ENCODE results near the gene SASH3.
A peak's percentile ranks its signal among the peaks of the same experiment; 100 is the strongest.

The SASH3 gene

DNA sequence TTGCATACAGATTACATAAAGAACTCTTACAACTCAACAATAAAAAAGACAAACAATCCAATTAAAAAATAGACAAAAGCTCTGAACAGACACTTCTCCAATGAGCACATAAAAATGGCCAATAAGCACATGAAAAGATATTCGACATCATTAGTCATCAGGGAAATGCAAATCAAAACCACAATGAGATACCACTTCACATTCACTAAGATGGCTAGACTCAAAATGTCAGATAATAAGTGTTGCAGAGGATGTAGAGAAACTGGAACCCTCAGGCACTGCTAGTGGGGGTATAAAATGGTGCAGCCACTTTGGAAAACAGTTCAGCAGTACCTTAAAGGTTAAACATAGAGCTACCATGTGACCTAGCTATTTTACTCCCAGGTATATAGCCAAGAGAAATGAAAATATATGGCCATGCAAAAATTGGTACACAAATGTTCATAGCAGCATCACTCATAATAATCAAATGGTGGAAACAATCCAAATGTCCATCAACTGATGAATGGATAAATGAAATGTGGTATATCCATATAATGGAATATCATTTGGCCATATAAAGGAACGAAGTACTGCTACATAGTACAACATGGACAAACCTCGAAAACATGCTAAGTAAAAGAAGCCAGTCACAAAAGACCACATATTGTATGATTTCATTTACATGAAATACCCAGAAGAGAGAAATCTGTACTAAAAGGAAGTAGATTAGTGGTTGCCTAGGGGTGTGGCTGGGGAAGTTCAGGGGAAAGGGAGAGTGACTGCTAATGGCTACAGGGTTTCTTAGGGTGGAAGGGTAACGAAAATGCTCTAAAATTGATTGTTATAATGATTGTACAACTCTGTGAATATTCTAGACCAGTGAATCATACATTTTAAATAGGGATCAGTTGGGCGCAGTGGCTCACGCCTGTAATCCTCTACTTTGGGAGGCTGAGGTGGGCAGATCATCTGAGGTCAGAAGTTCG, 29.4 kb downstream of the SASH3 start:
- DNase-seq (ENCODE audit: low read depth): peak; percentile 50

- no peak for DNase-seq (ENCODE audit: low read depth)
Measured at GRCh38 chrX:129813662-129814368, 34.1 kb downstream of the SASH3 start.

- no peak for DNase-seq (ENCODE audit: low read depth)
Measured at GRCh38 chrX:129818123-129818522, 38.4 kb downstream of the SASH3 start.

DNA sequence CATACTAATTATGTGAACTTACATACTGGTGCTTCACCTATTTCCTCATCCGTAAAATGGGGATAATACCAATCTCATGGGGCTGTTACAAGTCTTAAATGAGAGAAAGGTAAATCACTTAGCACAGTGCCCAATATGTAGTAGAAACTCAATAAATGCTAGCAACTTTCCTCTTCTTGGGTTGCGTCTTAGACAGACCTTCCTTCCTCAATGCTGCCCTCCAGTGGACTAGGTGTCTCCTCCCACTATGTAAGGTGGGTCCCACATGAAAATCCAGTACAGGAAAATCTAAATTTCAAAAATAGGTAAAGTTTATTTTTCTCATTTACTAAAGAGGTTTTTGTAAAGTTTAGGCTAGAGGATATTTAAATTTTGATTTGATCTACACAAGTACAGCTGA, 43.4 kb downstream of the SASH3 start:
- DNase-seq (ENCODE audit: low read depth): peak; percentile 44

DNA sequence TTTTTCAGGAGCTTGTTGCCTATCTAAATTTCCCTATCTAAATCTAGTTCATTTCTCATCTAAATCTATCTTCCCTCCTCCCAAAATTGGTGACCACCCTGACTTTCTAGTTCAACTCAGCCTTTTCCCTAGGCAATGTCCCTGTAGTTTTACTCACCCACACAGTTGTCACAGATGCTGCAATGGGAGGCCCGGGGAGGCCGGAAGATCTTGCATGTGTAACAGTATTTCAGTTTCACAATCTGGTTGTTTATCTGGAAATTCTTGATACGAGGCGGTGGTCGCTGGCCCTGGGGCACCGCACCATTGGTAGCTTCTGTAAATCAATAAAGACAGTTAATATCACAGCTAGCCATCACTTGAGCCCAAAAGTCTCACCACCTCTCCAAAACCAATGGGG, 43.8 kb downstream of the SASH3 start:
- DNase-seq (ENCODE audit: low read depth): no peak

GRCh38 chrX:129824620-129825019, 44.9 kb downstream of the SASH3 start:
- no peak for DNase-seq (ENCODE audit: low read depth)

DNA sequence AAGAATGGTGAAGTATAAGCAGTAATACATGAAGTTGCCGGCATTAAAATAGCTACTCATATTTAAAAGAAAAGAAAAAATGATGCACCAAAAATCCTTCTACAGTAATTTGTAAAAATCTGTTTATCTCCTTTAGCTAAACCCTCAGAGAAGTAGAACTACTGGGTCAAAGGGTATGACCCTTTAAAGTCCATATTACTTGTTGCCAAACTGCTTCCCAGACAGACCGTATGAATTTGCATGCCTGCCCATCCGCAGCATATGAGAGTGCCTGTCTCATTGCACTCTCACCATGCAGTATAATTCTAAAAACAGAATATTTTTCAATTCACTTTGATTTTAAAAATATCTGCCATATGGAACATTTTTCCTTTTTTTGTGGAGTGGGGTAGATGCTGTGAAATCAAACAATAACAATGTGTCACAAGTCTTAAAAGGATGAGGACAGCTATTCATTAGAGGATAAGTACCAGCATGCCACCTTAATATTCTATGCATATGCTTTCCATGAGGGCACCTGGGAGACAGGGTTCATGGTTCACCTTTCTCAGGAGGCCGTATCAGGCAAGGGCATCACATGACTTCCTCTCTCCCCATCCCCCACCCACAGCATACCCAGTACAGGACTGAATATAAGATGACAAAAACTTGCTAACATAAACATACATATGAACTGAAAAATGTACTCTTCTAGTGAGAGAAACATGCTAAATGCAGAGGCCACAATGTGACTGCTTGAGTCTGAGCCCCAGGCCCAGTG, 46.2 kb downstream of the SASH3 start:
- no peak for DNase-seq (ENCODE audit: low read depth)

- DNase-seq (ENCODE audit: low read depth): no peak
Measured at GRCh38 chrX:129830494-129830893, 50.7 kb downstream of the SASH3 start.

DNA sequence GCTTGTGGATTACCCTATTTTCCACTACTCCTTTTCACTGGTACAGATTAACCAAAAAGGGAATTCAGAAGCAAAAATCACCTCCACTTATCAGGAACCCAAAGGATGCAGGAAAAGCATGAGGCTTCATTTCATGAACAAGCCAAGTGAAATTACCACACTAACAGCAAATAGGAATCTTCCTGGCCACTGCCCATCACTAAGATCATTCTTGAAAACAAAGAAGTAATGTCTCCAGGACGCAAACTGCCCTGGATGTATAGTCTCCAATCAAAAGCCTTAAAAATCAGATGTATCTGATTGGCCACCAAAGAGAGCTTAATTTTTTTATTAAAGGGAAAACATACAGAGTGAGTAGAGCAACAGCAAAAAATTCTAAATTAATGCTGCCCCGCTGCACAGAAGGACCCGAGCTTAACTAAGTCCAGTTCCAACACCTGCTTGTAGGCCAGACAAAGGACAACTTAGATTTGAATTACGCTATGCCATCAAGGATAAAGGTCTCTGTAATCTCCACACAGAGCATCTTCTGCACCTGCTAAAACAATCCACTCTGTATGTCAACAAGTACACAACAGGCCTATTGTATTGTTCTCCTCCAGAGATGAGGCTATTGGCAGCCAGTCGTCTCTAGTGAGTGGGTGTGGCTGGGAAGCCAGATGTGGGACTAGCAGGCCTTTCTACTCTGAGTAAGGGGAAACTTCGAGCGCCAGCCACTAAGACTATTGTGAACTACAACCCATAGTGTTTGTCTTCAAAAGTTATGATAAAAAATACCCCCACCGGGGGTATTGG, 51.5 kb downstream of the SASH3 start:
- no peak for DNase-seq (ENCODE audit: low read depth)

DNA sequence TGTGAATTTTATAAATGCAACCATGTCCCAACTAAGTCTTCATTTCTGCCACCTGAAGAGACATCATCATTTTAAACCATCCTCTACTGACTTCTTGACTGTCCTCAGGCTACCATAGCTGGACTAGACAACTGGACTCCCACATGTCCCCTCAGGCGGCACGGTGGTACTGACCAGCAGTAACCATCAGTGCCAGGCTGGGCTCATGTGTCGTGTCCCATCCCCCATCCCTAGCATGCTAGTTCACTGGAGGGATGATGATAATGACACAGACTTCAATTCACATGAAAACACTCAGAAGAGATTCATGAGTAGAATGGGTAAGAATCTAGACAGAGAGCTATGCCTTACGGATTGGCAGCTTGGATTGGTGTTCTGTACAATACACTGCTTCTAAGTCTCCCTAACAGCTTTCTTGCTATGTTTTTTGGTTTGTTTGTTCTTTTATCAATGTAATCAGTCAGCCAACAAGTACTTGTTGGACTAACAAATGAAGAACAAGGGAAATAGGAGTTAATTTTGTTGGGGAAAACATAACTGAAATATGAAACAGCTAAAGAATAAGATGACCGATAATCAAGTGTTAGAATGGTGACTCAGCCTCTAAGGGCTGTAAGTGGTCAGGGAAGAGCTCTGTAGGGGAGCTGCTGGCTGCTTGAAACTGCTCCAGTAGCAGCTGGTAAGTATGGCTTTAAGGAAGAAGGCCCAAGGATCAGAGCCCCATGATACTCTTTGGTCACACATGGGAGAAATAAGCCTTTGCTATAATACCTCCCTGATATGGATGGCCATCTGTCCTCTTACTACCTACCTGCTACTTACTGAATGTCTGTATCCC, 53.6 kb downstream of the SASH3 start:
- DNase-seq (ENCODE audit: low read depth): peak; percentile 78

GRCh38 chrX:129836827-129837226, 57.1 kb downstream of the SASH3 start:
- DNase-seq (ENCODE audit: low read depth): no peak

GRCh38 chrX:129840344-129840743, 60.6 kb downstream of the SASH3 start:
- no peak for DNase-seq (ENCODE audit: low read depth)

GRCh38 chrX:129842510-129843208, 62.9 kb downstream of the SASH3 start:
- DNase-seq (ENCODE audit: low read depth): peak; percentile 42

- no peak for DNase-seq (ENCODE audit: low read depth)
Measured at GRCh38 chrX:129843209-129843458, 63.4 kb downstream of the SASH3 start.

DNA sequence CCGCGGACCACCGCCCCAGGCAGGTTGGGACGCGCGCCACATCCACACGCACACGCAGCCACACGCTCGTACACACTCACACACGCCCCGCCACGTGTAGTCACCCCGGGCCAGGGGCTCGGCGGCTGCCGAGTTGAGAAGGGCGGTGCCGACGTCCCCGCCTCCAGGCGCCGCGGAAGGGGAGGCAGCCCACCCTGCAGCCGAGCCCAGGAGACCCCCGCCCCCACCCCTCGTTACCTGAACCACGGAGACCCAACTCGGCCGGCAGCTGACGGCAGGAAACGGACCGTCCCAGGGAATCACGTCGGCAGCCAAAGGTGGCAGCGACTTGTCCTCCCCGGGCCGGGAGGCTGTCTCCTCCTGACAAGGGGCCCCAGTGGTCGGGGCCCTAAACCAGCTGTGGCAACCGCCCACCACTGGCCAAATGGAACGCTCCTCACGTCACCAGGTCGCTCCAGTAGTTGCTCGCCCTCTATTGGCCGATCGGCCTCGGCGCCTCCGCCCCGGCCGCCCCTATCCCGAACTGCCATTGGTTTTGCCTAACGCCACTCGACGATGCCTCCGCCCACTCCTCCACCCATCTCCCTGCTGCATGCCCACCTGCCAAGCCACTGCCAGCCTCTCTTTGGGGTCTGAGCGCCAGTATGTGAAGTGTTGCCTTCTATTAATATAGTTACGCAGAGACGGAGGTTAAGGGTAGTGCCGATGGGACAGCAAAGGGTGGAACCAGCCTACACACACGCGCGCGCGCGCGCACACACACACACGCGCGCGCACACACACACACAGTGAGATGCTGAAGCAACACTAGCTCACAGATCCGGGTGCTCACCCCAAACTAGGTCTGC, 63.9 kb downstream of the SASH3 start, which contains the start of gene ZDHHC9:
ZDHHC9 (minus strand) TSS at position 428 of the 848 bp plus-strand sequence. CDS start 1,941 bp downstream, outside the sequence.
- peak; percentile 86 for DNase-seq (ENCODE audit: low read depth)

All from iris pigment epithelial cell (primary cell).